H9 (cell line): ENCODE results near the gene EFHD2. TPM values are rescaled to one million over a fixed set of nuclear protein-coding genes. Genes with fewer than 3 reads are reported as not detected.

Source experiments
- DNase-seq: peaks from one replicate; pipeline ENCODE4 v3.0.0-alpha.2; 2017
- H2AFZ ChIP-seq: one replicate; pipeline ENCODE4 v1.6.1; 2013; ENCODE audit warnings: mild to moderate bottlenecking, low read length, control low read depth, moderate library complexity
- H2AK5ac ChIP-seq: 2 replicates; pipeline ENCODE4 v1.6.1; 2013; ENCODE audit warnings: low read length, control low read depth, mixed read lengths; ENCODE audit not compliant: insufficient read length
- H2BK120ac ChIP-seq: one replicate; pipeline ENCODE4 v1.6.1; 2013; ENCODE audit warnings: low read depth, mild to moderate bottlenecking, low read length, control low read depth, inconsistent platforms; ENCODE audit not compliant: poor library complexity, severe bottlenecking
- H2BK12ac ChIP-seq: 2 replicates; pipeline ENCODE4 v1.6.1; 2013; ENCODE audit warnings: low read length, control low read depth, mixed read lengths, low read depth; ENCODE audit not compliant: insufficient read length
- H2BK15ac ChIP-seq: 2 replicates; pipeline ENCODE4 v1.6.1; 2013; ENCODE audit warnings: low read depth, low read length, control low read depth
- H2BK20ac ChIP-seq: one replicate; pipeline ENCODE4 v1.6.1; 2013; ENCODE audit warnings: low read depth, mild to moderate bottlenecking, low read length, control low read depth, inconsistent platforms; ENCODE audit not compliant: poor library complexity, severe bottlenecking
- H2BK5ac ChIP-seq: 2 replicates; pipeline ENCODE4 v1.6.1; 2013; ENCODE audit warnings: low read length, control low read depth, mixed read lengths; ENCODE audit not compliant: insufficient read length
- H3K14ac ChIP-seq: 2 replicates; pipeline ENCODE4 v1.6.1; 2013; ENCODE audit warnings: low read length, control low read depth; ENCODE audit not compliant: insufficient read depth
- H3K18ac ChIP-seq: 2 replicates; pipeline ENCODE4 v1.6.1; 2013; ENCODE audit warnings: low read depth, mild to moderate bottlenecking, mixed read lengths, low read length, control low read depth; ENCODE audit not compliant: insufficient read length
- H3K23ac ChIP-seq: 2 replicates; pipeline ENCODE4 v1.6.1; 2013; ENCODE audit warnings: low read length, control low read depth, mixed read lengths, low read depth; ENCODE audit not compliant: insufficient read length
- H3K23me2 ChIP-seq: 2 replicates; pipeline ENCODE4 v1.6.1; 2013; ENCODE audit warnings: low read depth, mild to moderate bottlenecking, mixed read lengths, low read length, control low read depth; ENCODE audit not compliant: insufficient read length, poor library complexity, severe bottlenecking
- H3K27ac ChIP-seq: 2 replicates; pipeline ENCODE4 v1.5.1; 2013; ENCODE audit warnings: low read length, control low read depth, mixed read lengths, low read depth; ENCODE audit not compliant: insufficient read length
- H3K27me3 ChIP-seq: 2 replicates; pipeline ENCODE4 v1.6.1; 2013; ENCODE audit warnings: low read length, control low read depth, inconsistent platforms; ENCODE audit not compliant: insufficient read depth
- H3K4ac ChIP-seq: 2 replicates; pipeline ENCODE4 v1.6.1; 2013; ENCODE audit warnings: low read depth, mild to moderate bottlenecking, control low read depth, inconsistent platforms, low read length, moderate library complexity
- H3K4me1 ChIP-seq: 2 replicates; pipeline ENCODE4 v1.6.1; 2013; ENCODE audit warnings: low read length, control low read depth, inconsistent platforms; ENCODE audit not compliant: insufficient read depth
- H3K4me2 ChIP-seq: 2 replicates; pipeline ENCODE4 v1.6.1; 2013; ENCODE audit warnings: low read length, control low read depth, mixed read lengths; ENCODE audit not compliant: insufficient read length, insufficient read depth
- H3K56ac ChIP-seq: 2 replicates; pipeline ENCODE4 v1.6.1; 2013; ENCODE audit warnings: low read depth, mild to moderate bottlenecking, mixed read lengths, low read length, control low read depth; ENCODE audit not compliant: insufficient read length
- H3K79me1 ChIP-seq: 2 replicates; pipeline ENCODE4 v1.6.1; 2013; ENCODE audit warnings: low read depth, mild to moderate bottlenecking, moderate library complexity, low read length, control low read depth, inconsistent platforms; ENCODE audit not compliant: insufficient read depth, poor library complexity, severe bottlenecking
- H3K79me2 ChIP-seq: 2 replicates; pipeline ENCODE4 v1.6.1; 2013; ENCODE audit warnings: low read length, control low read depth, inconsistent platforms; ENCODE audit not compliant: insufficient read depth
- H3K9ac ChIP-seq: 2 replicates; pipeline ENCODE4 v1.6.1; 2013; ENCODE audit warnings: low read length, control low read depth, mixed read lengths; ENCODE audit not compliant: insufficient read length; ENCODE audit errors: extremely low read depth
- H3K9me3 ChIP-seq: one replicate; pipeline ENCODE4 v1.6.1; 2013; ENCODE audit warnings: low read depth, low read length, inconsistent platforms; ENCODE audit not compliant: control insufficient read depth
- H3T11ph ChIP-seq: one replicate; pipeline ENCODE4 v1.6.1; 2013; ENCODE audit warnings: mild to moderate bottlenecking, low read length, control low read depth, inconsistent platforms
- H4K20me1 ChIP-seq: one replicate; pipeline ENCODE4 v1.6.1; 2013; ENCODE audit not compliant: control insufficient read depth, insufficient read length, insufficient read depth
- H4K5ac ChIP-seq: 2 replicates; pipeline ENCODE4 v1.6.1; 2013; ENCODE audit warnings: low read depth, mild to moderate bottlenecking, mixed read lengths, low read length, control low read depth; ENCODE audit not compliant: insufficient read length
- H4K8ac ChIP-seq: replicated peaks from 2 replicates; pipeline ENCODE4 v1.6.1; 2013; ENCODE audit warnings: low read length, control low read depth, mixed read lengths, low read depth; ENCODE audit not compliant: insufficient read length
- H4K91ac ChIP-seq: 2 replicates; pipeline ENCODE4 v1.6.1; 2013; ENCODE audit warnings: low read depth, mild to moderate bottlenecking, moderate library complexity, mixed read lengths, low read length, control low read depth; ENCODE audit not compliant: insufficient read length
- H3K27ac Mint-ChIP-seq, 3 experiments: 2 replicates in 2 of 3; 3 replicates in 1 of 3; pipeline ENCODE4 v1.8.0; 2020 to 2021; ENCODE audit warnings: mixed read lengths in 3 of 3, mild to moderate bottlenecking in 1 of 3, moderate library complexity in 1 of 3
- H3K27me3 Mint-ChIP-seq: 2 replicates; pipeline ENCODE4 v1.8.0; 2021; ENCODE audit warnings: low read depth, mild to moderate bottlenecking, moderate library complexity, mixed read lengths
- H3K36me3 Mint-ChIP-seq, 3 experiments: 2 replicates in 2 of 3; 3 replicates in 1 of 3; pipeline ENCODE4 v1.8.0; 2020 to 2021; ENCODE audit warnings: low read depth in 3 of 3, mixed read lengths in 3 of 3; ENCODE audit not compliant: insufficient read depth in 1 of 3
- H3K4me1 Mint-ChIP-seq, 2 experiments: 2 replicates each; pipeline ENCODE4 v1.8.0; 2020; ENCODE audit warnings: mixed read lengths in 2 of 2
- H3K4me3 Mint-ChIP-seq, 2 experiments: 2 replicates in 1 of 2; 3 replicates in 1 of 2; pipeline ENCODE4 v1.8.0; 2020 to 2021; ENCODE audit warnings: mild to moderate bottlenecking in 2 of 2, mixed read lengths in 2 of 2, moderate library complexity in 1 of 2
- H3K9me3 Mint-ChIP-seq, 2 experiments: 2 replicates in 1 of 2; 3 replicates in 1 of 2; pipeline ENCODE4 v1.8.0; 2020; ENCODE audit warnings: mild to moderate bottlenecking in 2 of 2, mixed read lengths in 2 of 2, moderate library complexity in 1 of 2
- CTCF ChIP-seq: fragments of 200-600 bp; sonication (generic); conservative IDR thresholded peaks from 3 replicates; pipeline ENCODE4 v1.8.0; 2021; ENCODE audit warnings: antibody characterized with exemption, mild to moderate bottlenecking
- WGBS: extraction: QIAGEN DNeasy Blood & Tissue Kit; methylation state at CpG from one replicate; pipeline ENCODE4 v1.1.7; 2013; ENCODE audit warnings: missing lambda C conversion rate, low lambda C conversion rate, mixed read lengths; ENCODE audit not compliant: insufficient read length; ENCODE audit errors: extremely low coverage; 5-methylcytosine and 5-hydroxymethylcytosine counted together
- total RNA-seq: library from RNA; stranded (reverse); gene quantifications from 2 replicates; pipeline ENCODE4 v1.2.1, GENCODE V29; 2021

EFHD2 gene
- total RNA-seq, 1 experiment from 2014 or later = 16.5 TPM

GRCh38 chr1:15476927-15477326, 67.2 kb downstream of the EFHD2 start:
- H3K9ac ChIP-seq = no peak overlapping the region
- H3K79me1 ChIP-seq = no peaks in the 10 kb centered on the region
- no peak overlapping the region for H4K8ac ChIP-seq
- DNase-seq = no peak
- WGBS = no CpG with 5 or more reads among the region's 3 CpGs
- H3K4ac ChIP-seq = no peak overlapping the region
- no peaks in the 10 kb centered on the region for H3K23me2 ChIP-seq
- Mint-ChIP-seq H3K27ac (no peak overlapping the region; a peak in 1 of 7 replicates), H3K27me3 (peaks cover 2% of the 10 kb centered on the region), H3K4me3 (no peak overlapping the region), H3K36me3 (no peaks in the 10 kb centered on the region), H3K9me3 (no peaks in the 10 kb centered on the region), H3K4me1 (peaks cover 0 to 4% of the 10 kb centered on the region in 2 experiments; a peak in 2 of 4 replicates)
- H3K27ac ChIP-seq = no peak overlapping the region
- no peak overlapping the region for H2BK12ac ChIP-seq
- H2BK20ac ChIP-seq = no peak overlapping the region
- no peaks in the 10 kb centered on the region for H3K79me2 ChIP-seq
- no peak overlapping the region for H4K5ac ChIP-seq
- no peak overlapping the region for H2BK15ac ChIP-seq
- no peak overlapping the region for H4K91ac ChIP-seq
- no peak overlapping the region for H3K18ac ChIP-seq
- no peak overlapping the region for H2AFZ ChIP-seq
- TF ChIP-seq CTCF = no peak
- H2AK5ac ChIP-seq = no peak overlapping the region
- H3K4me2 ChIP-seq = no peak overlapping the region
- H2BK120ac ChIP-seq = no peak overlapping the region
- no peaks in the 10 kb centered on the region for H3K4me1 ChIP-seq
- H3T11ph ChIP-seq = no peak overlapping the region
- no peak overlapping the region for H3K56ac ChIP-seq
- no peak overlapping the region for H3K23ac ChIP-seq
- no peak overlapping the region for H3K14ac ChIP-seq
- H2BK5ac ChIP-seq = no peak overlapping the region
- H3K27me3 ChIP-seq = no peaks in the 10 kb centered on the region
- no peaks in the 10 kb centered on the region for H3K9me3 ChIP-seq
- no peaks in the 10 kb centered on the region for H4K20me1 ChIP-seq
